GM19328 (cell line): Measurements from ENCODE around the gene MREG.

Source experiments
- ATAC-seq: cut with Tn5 transposase; IDR thresholded peaks from one replicate; pipeline ENCODE4 v1.9.1; 2021; ENCODE audit warnings: mild to moderate bottlenecking, moderate library complexity; ENCODE audit not compliant: unreplicated experiment

The MREG gene

DNA sequence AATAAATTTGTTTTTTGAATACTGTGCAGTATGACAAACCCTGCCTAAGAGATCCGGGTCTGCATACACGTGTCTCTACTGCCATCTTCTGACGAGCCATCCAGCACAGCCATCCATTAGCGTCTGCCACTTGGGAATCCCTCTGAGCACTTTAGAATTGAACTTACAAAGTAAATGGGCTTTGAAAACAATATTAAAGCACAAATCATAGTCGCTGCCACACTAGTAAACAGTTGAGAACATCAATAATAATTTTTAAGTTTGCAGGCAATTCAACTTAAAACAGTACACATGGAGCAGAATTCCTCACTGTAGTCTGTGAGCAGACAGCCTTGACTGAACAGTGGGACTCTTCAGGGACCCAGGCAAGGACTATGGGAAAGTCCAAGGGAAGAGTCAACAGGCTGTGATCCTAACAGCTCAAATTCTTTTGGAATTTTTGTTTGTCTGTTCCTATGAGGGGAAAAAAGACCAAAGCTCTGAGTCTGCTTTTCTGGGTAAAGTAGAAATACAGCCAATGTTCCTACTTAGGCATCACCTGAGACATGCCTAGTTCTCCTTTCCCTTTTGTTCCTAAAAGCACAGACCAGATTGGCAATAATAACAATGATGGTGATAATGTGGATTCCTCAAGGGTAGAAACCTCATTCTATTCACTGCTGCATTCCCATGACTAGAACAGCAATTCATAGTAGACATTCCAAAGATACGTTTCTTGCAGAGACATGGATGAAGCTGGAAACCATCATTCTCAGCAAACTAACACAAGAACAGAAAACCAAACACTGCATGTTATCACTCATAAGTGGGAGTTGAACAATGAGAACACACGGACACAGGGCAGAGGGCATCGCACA is 92.9 kb downstream of the MREG start:
- peak; percentile 58 for ATAC-seq

DNA sequence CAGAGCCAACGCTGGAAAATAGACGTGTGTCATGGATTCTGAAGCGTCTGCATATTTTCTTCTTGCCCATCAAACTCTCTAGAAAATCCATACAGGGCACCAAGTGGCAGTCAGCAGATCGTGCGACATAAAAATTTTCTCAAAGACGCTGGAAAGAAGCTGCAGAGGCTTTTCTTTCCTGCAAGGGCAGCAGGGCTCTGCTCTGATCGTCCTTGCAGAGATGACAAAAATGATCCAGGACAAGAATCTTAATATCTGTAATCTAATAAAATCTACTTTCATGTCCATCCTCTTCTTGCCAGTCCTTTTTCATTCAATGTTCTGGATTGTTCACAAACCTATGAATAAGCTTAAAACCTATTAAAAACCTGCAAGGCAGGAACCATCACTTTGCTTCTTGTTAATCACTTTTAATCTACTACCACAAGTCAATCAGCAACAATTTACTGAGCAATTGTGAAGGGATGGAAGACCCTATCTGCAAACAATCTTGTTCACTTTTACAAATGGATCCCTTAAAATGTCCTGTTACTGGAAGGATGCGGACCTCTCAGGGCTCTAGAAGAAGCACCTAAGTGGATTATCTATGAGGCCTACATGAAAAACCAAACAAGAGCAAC is 93.6 kb downstream of the MREG start:
- ATAC-seq = no peak

DNA sequence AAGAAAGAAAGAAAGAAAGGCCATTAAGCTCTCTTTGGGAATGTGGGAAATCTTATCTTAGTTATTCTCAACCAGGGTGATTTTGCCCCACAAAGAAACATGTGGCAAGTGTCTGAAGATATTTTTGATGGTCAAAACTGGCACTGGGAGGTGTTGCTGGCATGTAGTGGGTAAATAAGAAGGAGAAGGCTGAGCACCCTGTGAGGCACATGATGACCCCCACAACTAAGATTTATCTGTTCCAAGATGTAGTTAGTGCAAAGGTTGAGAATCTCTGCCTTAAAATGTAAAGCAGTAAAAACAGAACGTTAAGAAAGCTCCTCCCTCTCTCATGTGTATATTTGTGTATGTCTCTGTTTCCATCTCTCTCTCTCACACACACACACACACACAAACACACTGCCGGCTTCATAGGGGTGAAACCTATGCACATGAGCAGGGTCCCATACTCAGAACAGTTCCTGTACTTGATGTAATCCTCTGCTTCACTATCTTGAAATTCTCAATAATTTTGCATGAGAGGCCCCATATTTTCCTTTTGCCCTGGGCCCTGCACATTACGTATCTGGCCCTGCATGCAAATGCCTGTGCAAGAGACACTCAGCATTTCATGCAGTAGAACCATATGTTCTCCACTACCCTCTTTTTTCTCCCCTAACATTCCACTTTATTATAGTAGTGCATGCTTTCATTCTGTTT is 94.3 kb downstream of the MREG start:
- no peak for ATAC-seq

DNA sequence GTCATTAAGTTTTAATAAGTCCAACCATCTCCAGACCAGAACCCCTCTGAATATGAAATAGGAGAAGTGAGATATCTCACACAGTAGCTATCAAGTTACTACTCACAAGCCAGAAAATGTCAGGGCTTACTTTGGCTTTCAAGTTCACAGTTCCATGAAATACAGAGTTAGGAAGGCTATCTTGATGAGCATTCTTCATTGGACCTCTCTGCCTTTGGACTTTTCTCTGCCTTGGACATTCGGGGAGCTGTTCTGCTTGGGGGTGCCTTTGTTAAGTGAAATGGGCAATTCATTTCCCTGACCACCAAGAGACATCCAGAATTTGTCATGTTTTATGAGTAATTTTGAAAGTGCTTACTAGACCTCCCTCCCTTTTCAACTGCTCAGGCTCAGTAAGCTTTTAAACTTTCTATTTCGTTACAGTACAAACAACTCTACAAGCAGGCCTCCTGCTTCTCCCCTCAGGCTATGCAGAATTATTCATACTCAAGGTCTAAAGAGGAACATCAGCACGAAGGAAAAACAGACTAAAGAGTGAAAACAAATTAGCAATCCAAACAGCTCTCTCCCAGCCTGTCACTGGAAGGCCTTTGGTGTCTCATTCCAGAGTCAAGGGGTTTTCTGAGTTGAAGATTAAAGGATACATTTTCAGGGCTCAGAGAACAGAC is 95.3 kb downstream of the MREG start:
- peak; percentile 76 for ATAC-seq

DNA sequence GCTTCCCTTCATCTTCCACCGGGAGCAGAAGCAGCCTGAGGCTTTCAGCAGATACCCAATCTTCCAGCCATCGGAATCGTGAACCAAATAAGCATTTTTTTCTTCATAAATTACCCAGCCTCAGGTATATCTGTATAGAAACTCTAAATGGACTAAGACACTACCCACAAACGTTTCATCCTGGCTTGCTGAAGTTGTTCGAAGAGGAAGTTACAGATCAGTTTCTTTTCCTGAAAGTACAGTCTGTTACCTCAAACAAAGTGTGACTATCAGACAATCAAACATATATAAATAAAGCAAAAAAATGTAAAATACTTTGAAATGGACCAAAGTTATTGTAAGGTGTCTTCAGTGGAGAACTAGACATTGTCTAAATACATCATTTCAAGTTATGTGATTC is 97.9 kb downstream of the MREG start:
- no peak for ATAC-seq

DNA sequence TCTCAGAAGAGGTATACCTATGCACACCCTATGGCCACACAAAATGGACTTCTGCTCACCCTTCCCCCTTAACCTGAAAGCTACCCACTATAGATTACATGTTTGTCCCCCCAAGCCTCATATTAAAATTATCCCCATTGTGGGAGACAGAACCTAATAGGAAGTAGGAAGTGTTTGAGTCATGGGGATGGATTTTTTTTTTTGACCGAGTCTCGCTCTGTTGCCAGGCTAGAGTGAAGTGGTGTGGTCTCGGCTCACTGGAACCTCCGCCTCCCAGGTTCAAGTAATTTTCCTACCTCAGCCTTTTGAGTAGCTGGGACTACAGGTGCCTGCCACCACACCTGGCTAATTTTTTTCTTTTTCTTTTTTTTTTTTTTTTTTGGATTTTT is 98.6 kb downstream of the MREG start:
- no peak for ATAC-seq

DNA sequence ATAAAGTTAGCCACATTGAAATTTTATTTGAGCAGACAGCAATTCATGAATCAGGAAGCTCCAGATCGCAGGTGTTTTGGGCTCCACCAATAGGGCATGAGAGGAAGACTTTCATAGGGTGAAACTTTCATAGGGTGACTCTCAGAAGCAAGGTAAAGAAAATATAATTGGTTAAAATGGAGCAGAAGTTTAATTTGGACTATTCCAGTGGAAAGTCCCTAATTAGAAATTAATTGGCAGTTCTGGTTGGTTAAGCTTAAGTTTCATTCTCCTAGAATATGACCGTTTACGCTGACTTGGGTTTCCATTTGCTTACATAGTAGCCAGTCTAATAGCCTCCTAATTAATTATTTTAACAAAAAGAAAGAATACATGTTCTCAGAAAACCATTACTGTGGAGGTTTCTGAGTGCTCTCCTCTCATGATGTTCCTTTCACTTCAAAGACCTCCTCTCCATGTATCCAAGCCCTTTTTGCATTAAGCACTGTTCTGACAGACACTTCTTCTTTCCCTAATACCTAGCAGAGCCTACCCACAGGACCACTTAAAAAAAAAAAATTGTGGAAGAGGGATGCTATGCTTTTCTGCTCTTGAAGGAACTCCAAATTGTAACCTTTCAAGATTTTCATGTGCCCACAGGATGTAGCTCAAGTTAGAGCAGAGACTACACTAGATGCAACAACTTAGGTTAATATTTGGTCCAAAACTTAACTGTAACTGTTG is 99.1 kb downstream of the MREG start:
- ATAC-seq = no peak

DNA sequence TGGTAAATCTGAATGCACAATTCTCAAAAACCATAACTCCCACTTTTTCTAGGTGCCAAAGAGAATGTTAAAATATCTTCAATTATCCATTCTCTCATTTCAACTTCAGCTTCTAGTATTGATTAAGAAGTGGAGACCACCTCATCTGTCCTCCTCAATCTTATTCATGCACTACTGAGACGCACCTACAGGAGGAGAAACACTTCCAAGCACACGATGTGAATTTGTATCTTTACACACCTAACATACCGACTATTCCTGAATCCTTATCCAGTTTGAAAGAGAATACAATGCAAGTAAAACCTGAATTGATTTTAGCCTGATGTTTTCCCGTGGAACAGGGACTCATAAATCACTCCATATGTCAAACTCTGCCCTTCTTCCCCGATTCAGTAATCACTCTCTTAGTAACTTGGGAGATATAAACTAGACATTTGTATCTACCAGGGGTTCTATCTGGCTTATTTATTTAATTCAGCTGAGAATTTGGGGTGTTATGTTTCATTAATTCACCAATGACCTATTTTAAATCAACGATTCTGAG is 101.0 kb downstream of the MREG start:
- no peak for ATAC-seq

DNA sequence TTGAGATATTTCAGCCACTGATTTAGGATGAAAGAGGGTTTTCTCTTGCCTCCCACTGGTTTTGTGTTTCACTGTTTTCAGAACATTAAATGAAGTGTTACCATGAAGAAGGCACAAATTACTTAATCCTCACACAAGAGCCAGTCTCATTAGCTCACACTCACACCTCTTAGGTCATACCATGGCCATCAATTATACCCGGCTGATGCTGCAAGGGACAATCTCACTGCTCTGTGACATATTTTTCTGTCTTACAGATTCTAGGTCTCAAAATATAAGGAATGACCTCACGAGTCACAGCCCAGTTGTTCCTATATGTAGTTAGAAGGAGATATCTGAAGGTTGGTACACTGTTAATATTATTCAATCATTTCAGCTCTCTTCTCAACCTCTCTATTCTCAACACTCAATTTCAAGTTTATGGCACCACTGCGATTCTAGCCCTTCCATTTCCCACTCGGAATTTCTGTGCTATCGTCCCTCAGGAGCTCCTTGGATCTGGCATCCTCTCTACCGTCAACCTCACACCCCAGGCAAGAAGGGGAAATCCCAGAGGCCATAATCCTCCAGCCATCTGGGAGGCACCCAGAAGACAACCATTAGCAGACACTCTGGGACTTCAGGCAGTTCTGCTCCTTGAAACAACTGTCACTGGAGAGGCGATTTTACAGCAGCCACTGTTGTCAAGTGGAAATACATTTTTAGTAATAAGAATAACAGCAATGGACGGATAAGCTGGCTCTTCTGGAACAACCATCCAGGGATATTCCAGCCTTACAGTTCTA is 101.9 kb downstream of the MREG start:
- no peak for ATAC-seq

DNA sequence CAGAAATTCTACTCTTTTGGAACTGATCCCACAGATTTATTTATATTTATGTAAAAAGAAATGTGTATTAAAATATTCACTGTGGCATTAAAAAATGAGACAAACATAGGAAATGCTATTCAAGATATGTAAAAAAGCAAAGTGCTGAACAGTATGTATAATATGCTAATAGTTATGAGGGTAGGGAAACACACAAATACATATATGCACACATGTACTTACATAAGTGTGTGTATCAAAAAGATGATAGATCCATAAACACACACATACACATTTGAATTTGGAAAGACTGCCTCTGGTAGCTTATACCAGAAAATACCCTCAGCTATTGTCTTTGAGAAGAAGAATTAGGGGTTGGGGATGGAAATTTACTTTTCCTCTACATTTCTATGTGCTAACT is 103.2 kb downstream of the MREG start:
- no peak for ATAC-seq

DNA sequence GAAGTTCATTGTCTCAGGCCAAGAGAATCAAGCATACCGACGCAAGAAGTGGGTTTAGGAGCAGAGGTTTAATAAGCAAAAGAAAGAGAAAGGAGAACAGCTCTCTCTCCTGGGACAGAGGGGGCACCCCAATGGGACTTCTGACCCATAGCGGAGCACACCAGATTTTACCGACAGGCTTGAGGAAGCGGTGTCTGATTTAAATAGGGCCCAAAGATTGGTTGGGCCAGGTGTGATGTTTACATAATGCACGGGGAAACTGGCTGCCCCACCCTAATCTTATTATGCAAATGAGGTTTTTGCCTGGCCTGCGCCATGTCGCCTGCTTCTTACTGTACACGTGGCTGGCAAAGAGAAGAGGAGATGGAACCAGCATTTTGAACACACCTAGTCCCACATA is 106.2 kb downstream of the MREG start:
- ATAC-seq = no peak

DNA sequence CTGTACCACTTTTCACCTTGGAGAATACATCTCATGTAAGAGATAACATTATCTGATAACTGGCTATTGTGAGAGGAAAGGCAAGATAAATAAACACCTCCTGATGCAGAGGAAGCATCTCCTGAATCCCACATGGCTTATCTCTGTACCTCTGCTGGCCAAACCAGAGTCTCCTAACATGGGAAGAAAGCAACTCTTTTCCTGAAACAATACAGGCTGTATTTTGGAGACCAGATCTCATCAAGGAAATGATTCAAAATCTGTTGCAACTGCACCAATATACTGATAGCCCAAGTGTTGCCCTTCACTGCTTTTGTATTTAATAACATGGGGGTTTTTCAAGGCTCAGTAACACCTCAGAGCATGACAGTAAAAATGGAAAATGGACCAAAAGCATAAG is 106.9 kb downstream of the MREG start:
- ATAC-seq = no peak

DNA sequence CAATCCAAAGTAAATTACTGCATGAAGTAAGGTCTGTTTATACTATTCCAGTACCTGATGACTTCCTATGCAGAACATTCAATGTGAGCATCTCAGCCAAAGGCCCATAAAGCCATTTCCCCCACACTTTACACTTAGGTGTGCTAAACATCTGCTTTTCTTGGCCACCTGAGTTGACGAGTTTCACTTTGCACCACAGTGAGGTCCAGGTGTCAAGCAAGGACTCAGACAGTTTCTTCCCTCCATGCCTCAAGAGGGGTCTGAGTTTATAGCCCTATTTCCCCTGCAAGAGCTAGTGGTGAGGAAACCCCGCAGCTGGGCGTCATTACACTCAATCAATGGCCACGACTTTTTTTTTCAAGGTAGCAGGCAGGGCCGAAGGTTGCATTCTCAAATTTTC is 107.7 kb downstream of the MREG start:
- ATAC-seq = no peak

DNA sequence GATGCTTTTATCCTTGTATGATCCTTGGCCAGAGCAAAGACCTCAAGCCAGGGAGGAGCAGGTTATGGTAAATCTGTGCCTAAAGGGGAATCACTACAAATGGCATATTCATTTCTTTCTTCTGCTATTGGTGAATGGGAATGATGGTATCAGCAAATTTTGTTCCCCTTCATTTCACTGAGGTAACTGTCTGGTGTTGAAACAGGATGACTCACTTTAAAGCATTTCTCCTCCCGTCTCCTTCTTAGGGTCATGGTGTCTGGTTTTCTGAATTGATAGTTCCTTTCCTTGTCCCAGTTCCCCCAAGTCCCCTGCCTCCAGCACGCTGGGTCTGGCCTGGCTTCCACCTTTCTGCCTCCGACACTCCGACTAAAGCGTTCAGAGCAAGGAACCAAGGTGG is 109.2 kb downstream of the MREG start:
- ATAC-seq = no peak

DNA sequence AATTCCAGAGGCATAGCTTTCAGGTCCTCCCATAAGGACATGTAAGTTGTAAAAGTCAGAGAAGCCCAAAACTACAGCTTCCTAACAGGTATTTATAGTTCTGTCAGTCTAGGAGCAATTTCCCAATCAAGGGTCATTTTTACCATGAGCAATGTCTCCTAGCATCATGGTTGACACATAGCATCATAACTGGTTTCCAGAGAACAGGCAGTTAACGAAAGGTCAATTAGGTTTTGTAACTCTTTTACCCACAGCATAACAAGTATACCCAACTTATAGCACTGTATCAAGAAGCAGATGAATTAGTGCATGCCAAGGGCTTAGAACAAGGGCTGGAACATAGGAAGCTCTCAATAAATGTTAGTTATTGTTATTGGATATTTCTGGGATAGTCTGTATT is 110.1 kb downstream of the MREG start:
- ATAC-seq = no peak

DNA sequence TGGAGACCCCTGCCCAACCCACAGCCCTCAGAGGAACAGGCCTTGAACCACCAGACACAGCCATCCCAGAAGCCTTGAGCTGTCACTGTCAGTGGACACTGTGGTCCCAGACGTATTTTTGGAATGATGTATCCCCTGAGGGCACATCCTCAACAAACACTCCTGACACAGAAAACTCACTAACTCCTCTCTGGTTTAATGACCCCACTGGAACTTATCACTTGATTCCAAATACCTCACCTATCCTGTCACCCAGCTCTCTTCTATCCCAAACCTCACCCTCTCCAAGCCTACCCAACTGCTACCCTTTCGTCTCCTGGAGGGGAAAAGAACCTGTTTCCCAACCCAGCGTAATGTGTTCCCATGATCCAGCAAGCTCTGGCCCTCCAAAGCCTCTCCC is 111.6 kb downstream of the MREG start:
- no peak for ATAC-seq

DNA sequence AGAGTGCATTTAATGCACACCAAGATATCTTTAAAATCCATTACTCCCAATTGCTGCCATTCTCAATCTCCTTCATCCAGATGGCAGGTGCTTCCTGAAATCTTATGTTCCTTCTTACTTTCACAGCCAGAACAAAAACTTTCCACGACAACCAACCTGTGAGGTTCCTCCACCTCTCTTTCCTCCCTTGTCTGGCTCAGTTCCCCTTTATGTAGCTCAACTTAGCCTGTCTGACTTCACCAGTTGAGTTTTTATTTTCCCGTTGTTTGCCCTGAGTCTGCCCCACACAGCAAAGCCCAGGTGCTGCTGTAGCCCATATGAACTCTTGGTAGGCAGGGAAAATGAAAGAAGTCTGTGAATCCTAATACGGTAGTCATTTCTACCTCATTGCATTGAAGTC is 112.5 kb downstream of the MREG start:
- peak; percentile 60 for ATAC-seq

DNA sequence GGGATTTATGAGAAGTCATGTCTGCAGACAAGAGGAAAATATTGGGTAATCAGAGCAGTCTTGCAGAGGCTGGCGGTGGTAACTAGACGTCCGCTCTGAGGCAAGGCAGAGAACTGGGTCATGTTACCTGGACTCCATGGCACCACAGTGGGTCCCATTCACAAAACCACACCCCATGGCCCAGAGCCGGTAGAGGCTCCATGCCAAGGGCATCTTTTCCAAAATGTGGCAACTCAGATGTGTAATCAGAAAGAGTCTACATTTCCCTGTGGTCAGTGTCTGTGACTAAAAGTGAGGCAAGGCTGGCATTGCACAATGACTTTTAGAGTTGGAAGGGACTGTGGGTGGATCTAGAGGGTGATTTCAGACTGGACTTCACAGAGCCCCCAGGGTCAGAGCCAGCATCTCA is 113.1 kb downstream of the MREG start:
- ATAC-seq = no peak

DNA sequence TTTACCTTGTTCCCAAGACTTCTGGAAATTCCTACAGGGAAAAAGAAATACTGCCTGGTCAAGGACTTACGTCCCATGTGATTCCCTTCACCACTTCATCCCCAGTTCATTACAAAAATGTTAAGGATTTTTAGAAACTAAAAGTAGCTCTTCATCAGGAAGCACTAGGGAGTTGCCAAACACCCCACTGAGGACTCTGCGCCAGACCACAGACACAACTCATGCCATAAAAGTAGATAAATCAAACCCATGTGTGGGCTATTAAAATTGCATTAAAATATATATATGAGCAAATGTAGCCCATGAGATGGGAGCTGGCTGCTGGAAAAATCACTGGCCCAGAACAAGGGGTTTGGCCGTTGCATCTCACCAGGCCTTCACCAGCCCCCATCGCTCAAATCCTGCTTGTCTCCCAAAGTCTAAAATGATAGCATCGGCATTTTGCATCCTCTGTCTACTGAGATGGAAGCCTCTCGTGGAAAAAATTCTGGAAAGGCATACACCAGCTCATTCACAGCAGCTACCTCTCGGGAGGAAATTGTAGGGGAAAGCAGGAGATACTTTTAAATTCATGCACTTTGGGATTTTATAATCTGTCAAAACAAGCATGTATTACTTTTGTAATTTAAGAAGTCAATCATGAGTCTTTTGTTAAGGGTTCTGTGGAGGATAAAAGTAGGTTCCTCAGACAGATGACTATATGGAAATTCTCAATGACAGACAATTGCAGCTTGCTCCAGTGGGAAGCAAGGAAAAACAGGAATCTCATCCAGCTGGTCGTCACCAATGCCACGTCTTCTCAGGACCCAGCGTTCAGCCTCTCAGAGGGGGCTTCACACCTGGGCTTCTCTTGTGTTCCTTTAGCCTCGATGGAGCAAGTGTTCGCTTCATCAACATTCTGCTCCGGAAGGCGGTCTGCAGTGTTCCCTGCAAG is 113.9 kb downstream of the MREG start:
- ATAC-seq = no peak
